Aorta (tissue), 5 donors: ENCODE results near the gene MXD3. TPM values are rescaled to one million over a fixed set of nuclear protein-coding genes. Genes with fewer than 3 reads are reported as not detected.
"Not testable (repeated sequence)": the region's sequence is repeated elsewhere in the genome, so short reads cannot be mapped to it uniquely, and the experiment has no call there.

Experiments
- ATAC-seq: fragments of 200-7000 bp; cut with Tn5 transposase; one replicate; pipeline ENCODE4 v1.9.1; 2022; ENCODE audit warnings: moderate library complexity; ENCODE audit not compliant: low FRiP score
- DNase-seq, 2 donors: peaks; one replicate each; pipeline ENCODE4 v3.0.0-alpha.2; 2020
- H3K27ac ChIP-seq, 2 donors: one replicate each; pipeline ENCODE4 v1.5.1; 2013; ENCODE audit warnings: low read length in 2 of 2, mild to moderate bottlenecking in 2 of 2, moderate library complexity in 2 of 2, control low read depth in 1 of 2, inconsistent platforms in 1 of 2, low read depth in 1 of 2
- H3K27me3 ChIP-seq, 2 donors: one replicate each; pipeline ENCODE4 v1.6.1; 2013; ENCODE audit warnings: control low read depth in 1 of 2, low read length in 1 of 2, mild to moderate bottlenecking in 1 of 2, moderate library complexity in 1 of 2; ENCODE audit not compliant: insufficient read depth in 2 of 2, control insufficient read depth in 1 of 2
- H3K36me3 ChIP-seq, 2 donors: one replicate each; pipeline ENCODE4 v1.6.1; 2013; ENCODE audit warnings: control low read depth in 1 of 2, low read length in 1 of 2, mild to moderate bottlenecking in 1 of 2; ENCODE audit not compliant: insufficient read depth in 2 of 2, control insufficient read depth in 1 of 2
- H3K4me1 ChIP-seq, 2 donors: one replicate each; pipeline ENCODE4 v1.6.1; 2013; ENCODE audit warnings: low read length in 2 of 2, control low read depth in 1 of 2, mild to moderate bottlenecking in 1 of 2, moderate library complexity in 1 of 2; ENCODE audit not compliant: insufficient read depth in 2 of 2, control insufficient read depth in 1 of 2
- H3K4me3 ChIP-seq, 2 donors: one replicate each; pipeline ENCODE4 v1.5.1; 2013; ENCODE audit warnings: low read length in 2 of 2, control low read depth in 1 of 2, mild to moderate bottlenecking in 1 of 2
- H3K9me3 ChIP-seq: one replicate; pipeline ENCODE4 v1.6.1; 2013; ENCODE audit warnings: mild to moderate bottlenecking, low read length; ENCODE audit not compliant: control insufficient read depth
- WGBS, 2 donors: extraction: QIAGEN DNeasy Blood & Tissue Kit; methylation state at CpG; one replicate each; pipeline ENCODE4 v1.1.7; 2013; 5-methylcytosine and 5-hydroxymethylcytosine counted together
- intact Hi-C, 2 donors: fragments of 100-400 bp; cut with DNase I; formaldehyde crosslinking; loops; one replicate each; pipeline versions ENCODE4 v1.14.2 to v1.15.0; 2022
- polyA plus RNA-seq, 2 donors: library from polyadenylated mRNA; stranded (reverse); fragments of 200-250 nt; gene quantifications; one replicate each; pipeline ENCODE4 v1.2.3, GENCODE V29; 2013
- total RNA-seq, 2 donors: library from RNA; stranded (reverse); fragmentation: NEBNext Ultra II Directional; extraction: Animal tissue kit (Norgen Biotek cat#: 25700); gene quantifications; one replicate each; pipeline ENCODE4 v1.2.1, GENCODE V29; 2021
- donor health status: healthy with polysubstance abuse.
- donor health status: Bipolar disorder and iron deficiency.
- donor health status: DM: no; HTN: no; CAD: no.
- donor health status: DM: no; HTN: no; CAD: no.
- donor health status: DM: yes; HTN: yes; CAD: no.

MXD3 gene
- total and polyA plus RNA-seq, 4 donors, result 4.1 to 52.6 (median 9.2) TPM

- ATAC-seq (no peak), DNase-seq (no peak)
- peaks cover 0 to 3% of the 10 kb centered on the region in 2 donors for H3K36me3 ChIP-seq
These were observed 50.2 kb downstream of the MXD3 start for GRCh38 chr5:177261510-177261909.

GRCh38 chr5:177260961-177261360, 50.7 kb downstream of the MXD3 start:
- Histone ChIP-seq H3K36me3 (peaks cover 0 to 3% of the 10 kb centered on the region in 2 donors), H3K27ac (no peak overlapping the region), H3K9me3 (no peaks in the 10 kb centered on the region), H3K4me1 (no peaks in the 10 kb centered on the region), H3K4me3 (no peak overlapping the region), H3K27me3 (no peaks in the 10 kb centered on the region)
- no peak for ATAC-seq
- intact Hi-C loops, result no loop called here
- WGBS, 2 donors, result 86% methylated on average over 7 of the region's 7 CpGs
- no peak for DNase-seq

More at GRCh38 chr5:177261510-177261909, 50.2 kb downstream of the MXD3 start:
- WGBS, 2 donors, result 88 to 98% methylated on average over 1 of the region's 1 CpG
- intact Hi-C loops, result no loop called here
- H3K27me3 ChIP-seq, result no peaks in the 10 kb centered on the region
- H3K4me1 ChIP-seq, result no peaks in the 10 kb centered on the region
- no peak overlapping the region for H3K4me3 ChIP-seq
- H3K9me3 ChIP-seq, result no peaks in the 10 kb centered on the region
- H3K27ac ChIP-seq, result no peak overlapping the region

DNA sequence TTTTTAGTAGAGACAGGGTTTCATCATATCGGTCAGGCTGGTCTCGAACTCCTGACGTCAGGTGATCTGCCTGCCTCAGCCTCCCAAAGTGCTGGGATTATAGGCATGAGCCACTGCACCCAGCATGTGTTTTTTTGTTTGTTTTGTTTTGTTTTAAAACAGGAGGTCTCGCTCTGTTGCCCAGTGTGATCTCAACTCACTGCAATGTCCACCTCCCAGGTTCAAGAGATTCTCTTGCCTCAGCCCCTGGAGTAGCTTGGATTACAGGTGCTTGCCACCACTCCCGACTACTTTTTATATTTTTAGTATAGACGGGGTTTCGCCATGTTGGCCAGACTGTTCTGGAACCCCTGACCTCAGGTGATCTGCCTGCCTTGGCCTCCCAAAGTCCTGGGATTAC, 53.0 kb downstream of the MXD3 start:
- H3K27me3 ChIP-seq, DNase-seq, H3K9me3 ChIP-seq, H3K27ac ChIP-seq, H3K4me1 ChIP-seq, H3K36me3 ChIP-seq, ATAC-seq, intact Hi-C loops, H3K4me3 ChIP-seq: not testable (repeated sequence)
- 86 to 91% methylated on average over 7 of the region's 7 CpGs for WGBS, 2 donors

Other genes with a start within 250 kb of the MXD3 start
- gene FGFR4, start 225.0 kb downstream of the MXD3 start, total RNA-seq, result under 1 TPM; 0.23 to 0.57 TPM
- gene FGFR4, start 225.0 kb downstream of the MXD3 start, polyA plus RNA-seq, result under 1 TPM; 0.18 to 0.50 TPM
- gene NSD1, start 178.1 kb downstream of the MXD3 start, total RNA-seq, result 10 to 100 TPM; 63.7 to 96.9 TPM
- gene NSD1, start 178.1 kb downstream of the MXD3 start, polyA plus RNA-seq, result 1 to 10 TPM; 6.8 to 6.9 TPM
- gene RAB24, start 8.2 kb downstream of the MXD3 start, total RNA-seq, result 10 to 100 TPM; 19.6 to 28.7 TPM
- gene RAB24, start 8.2 kb downstream of the MXD3 start, polyA plus RNA-seq, result 10 to 100 TPM; 49.6 to 80.7 TPM
- 10 to 100 TPM; 57.2 to 72.7 TPM for gene PRELID1, start 8.1 kb downstream of the MXD3 start, total RNA-seq
- gene PRELID1, start 8.1 kb downstream of the MXD3 start, polyA plus RNA-seq, result 100 to 1,000 TPM in 1 of 2 donors, 10 to 100 TPM in 1; 91.0 to 104 TPM
- gene LMAN2, start 39.8 kb upstream of the MXD3 start, total RNA-seq, result 10 to 100 TPM; 86.2 to 89.0 TPM
- 100 to 1,000 TPM; 142 to 145 TPM for gene LMAN2, start 39.8 kb upstream of the MXD3 start, polyA plus RNA-seq
- 10 to 100 TPM in 1 of 2 donors, 1 to 10 TPM in 1; 8.8 to 15.0 TPM for gene RGS14, start 46.0 kb upstream of the MXD3 start, total RNA-seq
- gene RGS14, start 46.0 kb upstream of the MXD3 start, polyA plus RNA-seq, result 1 to 10 TPM; 5.7 to 9.4 TPM
- gene SLC34A1, start 72.5 kb upstream of the MXD3 start, total RNA-seq, result not detected
- gene SLC34A1, start 72.5 kb upstream of the MXD3 start, polyA plus RNA-seq, result not detected
- gene PFN3, start 88.8 kb upstream of the MXD3 start, total RNA-seq, result not detected
- gene PFN3, start 88.8 kb upstream of the MXD3 start, polyA plus RNA-seq, result not detected
- gene F12, start 97.7 kb upstream of the MXD3 start, total RNA-seq, result under 1 TPM; 0.23 to 0.33 TPM
- 1 to 10 TPM in 1 of 2 donors, not detected in 1; 1.8 TPM for gene F12, start 97.7 kb upstream of the MXD3 start, polyA plus RNA-seq
- gene GRK6, start 114.8 kb upstream of the MXD3 start, total RNA-seq, result 10 to 100 TPM; 26.8 to 27.6 TPM
- gene GRK6, start 114.8 kb upstream of the MXD3 start, polyA plus RNA-seq, result 10 to 100 TPM; 13.0 to 14.1 TPM
- 1 to 10 TPM; 1.9 to 2.0 TPM for gene PRR7, start 134.9 kb upstream of the MXD3 start, total RNA-seq
- under 1 TPM in 1 of 2 donors, not detected in 1; 0.74 TPM for gene PRR7, start 134.9 kb upstream of the MXD3 start, polyA plus RNA-seq
- gene DBN1, start 161.7 kb upstream of the MXD3 start, total RNA-seq, result 100 to 1,000 TPM in 1 of 2 donors, 10 to 100 TPM in 1; 66.3 to 140 TPM
- 10 to 100 TPM; 23.7 to 68.9 TPM for gene DBN1, start 161.7 kb upstream of the MXD3 start, polyA plus RNA-seq
- gene PDLIM7, start 185.7 kb upstream of the MXD3 start, total RNA-seq, result 100 to 1,000 TPM; 510 to 729 TPM
- gene PDLIM7, start 185.7 kb upstream of the MXD3 start, polyA plus RNA-seq, result 1,000 to 10,000 TPM in 1 of 2 donors, 100 to 1,000 TPM in 1; 184 to 1,248 TPM
- gene DOK3, start 197.9 kb upstream of the MXD3 start, total RNA-seq, result 10 to 100 TPM; 15.0 to 21.6 TPM
- gene DOK3, start 197.9 kb upstream of the MXD3 start, polyA plus RNA-seq, result 1 to 10 TPM; 2.7 to 4.4 TPM
- gene DDX41, start 205.1 kb upstream of the MXD3 start, total RNA-seq, result 10 to 100 TPM; 45.0 to 54.9 TPM
- 10 to 100 TPM; 46.5 to 95.4 TPM for gene DDX41, start 205.1 kb upstream of the MXD3 start, polyA plus RNA-seq
- gene FAM193B, start 242.7 kb upstream of the MXD3 start, total RNA-seq, result 100 to 1,000 TPM in 1 of 2 donors, 10 to 100 TPM in 1; 67.5 to 113 TPM
- gene FAM193B, start 242.7 kb upstream of the MXD3 start, polyA plus RNA-seq, result 100 to 1,000 TPM in 1 of 2 donors, 10 to 100 TPM in 1; 49.5 to 533 TPM